RWPE1 (cell line): Measurements from ENCODE around the gene CCL14.

Source experiments
- CTCF ChIA-PET: fragments of 350-600 bp; sonication (Branson Sonifier 250); formaldehyde crosslinking; extraction: SDS; loops from one replicate; lab custom pipeline; 2021; lab: Yijun Ruan, JAX
- POLR2A ChIA-PET: fragments of 400-600 bp; formaldehyde crosslinking; extraction: SDS; loops from one replicate; lab custom pipeline; 2020; ENCODE audit warnings: antibody characterized with exemption; ENCODE audit not compliant: low non-redundant PET; lab: Yijun Ruan, JAX
- DNase-seq: peaks from one replicate; pipeline ENCODE4 v3.0.0; 2012; ENCODE audit warnings: low spot score
- H3K27ac ChIP-seq: fragments of 450-650 bp; 2 replicates; pipeline ENCODE4 v1.5.1; 2017
- CTCF ChIP-seq: fragments of 450-650 bp; conservative IDR thresholded peaks from 2 replicates; pipeline ENCODE4 v1.5.1; 2017; ENCODE audit warnings: low read depth, mild to moderate bottlenecking

Gene CCL14

DNA sequence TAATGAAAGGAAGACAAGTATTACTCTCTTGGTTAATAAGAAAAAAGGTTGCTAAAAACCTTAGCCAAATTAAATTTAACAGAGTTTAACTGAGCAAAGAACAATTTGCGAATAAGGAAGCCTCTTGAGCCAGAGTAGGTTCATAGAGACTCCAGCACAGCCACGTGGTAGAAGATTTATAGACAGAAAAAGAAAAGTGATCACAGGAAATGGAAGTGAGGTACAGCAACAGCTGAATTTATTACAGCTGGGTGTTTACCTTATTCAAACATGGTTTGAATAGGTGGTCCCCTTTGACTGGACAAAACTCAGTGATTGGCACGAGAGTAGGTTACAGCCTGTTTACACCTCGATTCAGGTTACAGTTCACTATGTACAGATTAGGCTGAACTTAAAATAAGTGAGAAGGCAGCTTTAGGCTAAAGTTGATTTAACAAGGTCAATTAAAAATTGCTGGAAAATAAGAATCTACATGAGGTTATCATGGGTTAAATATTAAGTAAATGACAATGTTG lies 18.1 kb upstream of the CCL14 start:
- no peak for TF ChIP-seq CTCF
- ChIA-PET POLR2A (no interaction called here), CTCF (interaction anchor here (0.8 kb wide), 1 partner anchor 144 kb away, joined by 4 read pairs; no protein-coding TSS in a partner anchor)
- DNase-seq, result no peak
- no peak overlapping the region for H3K27ac ChIP-seq

- no peak overlapping the region for H3K27ac ChIP-seq
- CTCF ChIA-PET, result no interaction called here
- TF ChIP-seq CTCF, result no peak
- POLR2A ChIA-PET, result no interaction called here
- no peak for DNase-seq
These were observed 16.1 kb upstream of the CCL14 start for GRCh38 chr17:36002631-36003030.

DNA sequence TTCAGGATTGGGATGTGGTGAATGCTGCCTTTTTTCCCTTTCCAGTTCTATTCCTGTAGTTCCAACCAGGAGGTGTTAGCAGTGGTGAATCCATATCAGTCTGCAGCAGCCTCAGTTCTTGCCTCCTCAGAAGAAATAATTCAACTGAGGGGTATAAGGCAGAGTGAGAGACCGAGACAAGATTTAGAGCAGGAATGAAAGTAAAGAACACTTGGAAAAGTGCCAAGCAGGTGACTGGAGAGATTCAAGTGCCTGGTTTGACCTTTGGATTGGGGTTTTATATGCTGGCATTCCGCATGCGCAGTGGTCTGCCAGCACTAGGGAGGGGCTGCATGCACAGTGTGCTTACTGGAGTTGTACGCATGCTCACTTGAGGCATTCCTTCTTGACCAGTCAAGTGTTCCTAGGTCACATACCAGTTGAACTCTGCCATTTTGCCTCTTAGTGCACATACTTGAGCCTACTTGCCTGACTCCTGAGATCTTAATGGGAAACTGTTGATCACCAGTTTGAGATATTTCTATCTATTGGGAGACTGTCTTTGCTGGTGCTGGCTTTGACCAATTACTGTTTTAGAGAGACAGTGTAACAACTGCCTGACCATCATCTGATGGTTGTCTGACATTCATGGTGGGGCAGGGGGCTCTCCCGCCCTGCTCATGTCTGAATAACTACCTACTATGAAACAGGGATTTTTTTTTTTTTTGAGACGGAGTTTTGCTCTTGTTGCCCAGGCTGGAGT lies 15.5 kb upstream of the CCL14 start:
- ChIA-PET POLR2A (no interaction called here), CTCF (interaction anchor here (0.6 to 0.9 kb wide), 2 partner anchors 11 to 38 kb away, joined by 3 to 9 read pairs; no protein-coding TSS in a partner anchor)
- no peak overlapping the region for H3K27ac ChIP-seq
- DNase-seq, result no peak
- TF ChIP-seq CTCF, result no peak

- no peak for DNase-seq
- no peak for TF ChIP-seq CTCF
- POLR2A ChIA-PET, result no interaction called here
- CTCF ChIA-PET, result interaction anchor here (0.6 to 0.9 kb wide), 2 partner anchors 11 to 39 kb away, joined by 3 to 9 read pairs; no protein-coding TSS in a partner anchor
- no peak within 1 kb of the TSS for H3K27ac ChIP-seq
These were observed 14.7 kb upstream of the CCL14 start, which contains the start of gene CCL15 for GRCh38 chr17:36001110-36001771. CCL15 (minus strand) TSS chr17:36001553; CDS start chr17:36001492, 61 bp downstream.

DNA sequence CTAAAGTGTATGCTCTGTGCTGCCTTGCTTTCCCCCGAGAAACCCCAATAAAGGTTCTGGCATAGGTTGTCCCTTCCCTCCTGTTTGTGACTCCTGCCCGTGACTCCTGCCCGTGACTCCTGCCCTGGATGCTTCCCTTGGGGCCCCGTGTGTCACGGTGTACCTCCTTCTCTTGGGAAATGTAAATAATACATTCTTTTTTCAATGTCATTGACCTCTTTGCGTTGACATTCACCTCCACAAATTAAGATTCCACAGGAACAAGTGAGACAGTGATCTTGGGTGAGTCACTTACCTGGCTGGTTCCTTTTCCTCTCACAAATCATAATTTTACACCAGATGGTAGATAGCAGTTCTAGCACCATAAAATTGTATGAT lies 14.2 kb upstream of the CCL14 start:
- ChIA-PET CTCF (interaction anchor here (0.6 kb wide), 1 partner anchor 1158 kb away, joined by 5 read pairs; no protein-coding TSS in a partner anchor), POLR2A (no interaction called here)
- DNase-seq, result no peak
- H3K27ac ChIP-seq, result no peak overlapping the region
- no peak for TF ChIP-seq CTCF

DNA sequence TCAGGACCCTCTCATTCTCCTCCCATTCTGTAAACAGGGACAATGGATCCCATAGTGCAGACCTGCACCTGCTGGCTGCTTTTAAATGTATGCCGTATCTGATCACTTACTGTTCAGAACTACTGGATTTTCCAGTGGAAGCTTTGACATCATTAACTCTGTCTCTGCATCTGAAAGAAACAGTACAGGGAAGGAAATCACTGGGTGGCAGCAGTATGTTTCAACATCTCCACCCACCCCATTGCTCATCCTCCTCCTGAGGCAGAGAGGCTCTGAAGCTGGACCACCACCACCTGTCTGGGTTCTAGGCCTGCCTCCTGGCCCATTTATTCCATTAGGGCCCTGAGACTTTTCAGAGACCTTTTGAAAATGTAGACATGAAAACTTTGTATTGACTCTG lies 12.2 kb upstream of the CCL14 start:
- no peak for TF ChIP-seq CTCF
- DNase-seq, result no peak
- POLR2A ChIA-PET, result no interaction called here
- CTCF ChIA-PET, result no interaction called here
- H3K27ac ChIP-seq, result no peak overlapping the region
